ENCODE data around the gene CDH23. TPM values are rescaled to one million over a fixed set of nuclear protein-coding genes. Genes with fewer than 3 reads are reported as not detected.

CDH23 gene
- total and polyA plus RNA-seq, 2 of the 8 experiments (the other 6 are each of a cell fraction or from before 2014, with no cell fraction given): 1.9 to 4.9 TPM

- no peak overlapping the region for H3K9ac ChIP-seq (replicated peaks in 1 of 4; ENCODE audit: extremely low read depth in 1 of 4, low read depth in 3 of 4, low read length in 3 of 4)
- H3K4me3 ChIP-seq (ENCODE audit: extremely low read depth in 1 of 4, insufficient read depth in 2 of 4, low read depth in 3 of 4, low read length in 4 of 4): no peak overlapping the region
- no peaks in the 10 kb centered on the region for H3K4me1 ChIP-seq (replicated peaks in 1 of 4; ENCODE audit: control insufficient read depth in 3 of 4, insufficient read depth in 4 of 4, low read length in 3 of 4)
- H3K79me2 ChIP-seq (ENCODE audit: control insufficient read depth in 1 of 2, insufficient read depth in 2 of 2, low read length in 2 of 2): no peaks in the 10 kb centered on the region
- H2BK15ac ChIP-seq (ENCODE audit: low read length): no peak overlapping the region
- H3K27ac ChIP-seq (ENCODE audit: low read depth, low read length): no peak overlapping the region
- no peak overlapping the region for H3K23ac ChIP-seq (ENCODE audit: insufficient read length)
- H3K4ac ChIP-seq (replicated peaks; ENCODE audit: insufficient read length, low read depth, low read length): no peak overlapping the region
- H2BK20ac ChIP-seq (ENCODE audit: low read length): no peak overlapping the region
- no peak overlapping the region for H3K18ac ChIP-seq (ENCODE audit: extremely low read depth, low read length)
- H2BK5ac ChIP-seq (ENCODE audit: low read depth, low read length): no peak overlapping the region
- H3K14ac ChIP-seq (ENCODE audit: insufficient read length): no peak overlapping the region
- H3K79me1 ChIP-seq (ENCODE audit: low read depth, low read length): no peaks in the 10 kb centered on the region
- no peak overlapping the region for H2BK120ac ChIP-seq (replicated peaks; ENCODE audit: low read depth, low read length)
- H3K4me2 ChIP-seq (ENCODE audit: insufficient read depth in 1 of 2, low read depth in 2 of 2, low read length in 2 of 2): no peak overlapping the region
- no peak overlapping the region for H4K5ac ChIP-seq (ENCODE audit: insufficient read length, low read depth, low read length)
- POLR2A ChIA-PET (ENCODE audit: partially characterized antibody): no interaction called here
- CTCF ChIA-PET (ENCODE audit: partially characterized antibody): interaction anchor here (0.7 to 6.1 kb wide), 7 partner anchors 19 to 283 kb away, joined by 3 to 31 read pairs (median 4); no protein-coding TSS in a partner anchor
- no peaks in the 10 kb centered on the region for H3K23me2 ChIP-seq (ENCODE audit: low read depth, low read length)
- no peak overlapping the region for H2AFZ ChIP-seq (ENCODE audit: low read length)
- FAIRE-seq (no peak), DNase-seq (ENCODE audit: low read depth in 1 of 2, low spot score in 2 of 2) (no peak)
- H4K8ac ChIP-seq (ENCODE audit: extremely low read depth, insufficient read depth, low read length): no peak overlapping the region
- H4K91ac ChIP-seq (replicated peaks; ENCODE audit: insufficient read length, low read length): no peak overlapping the region
- H2BK12ac ChIP-seq (ENCODE audit: low read depth, low read length): no peak overlapping the region
- no peak overlapping the region for H3K56ac ChIP-seq (replicated peaks; ENCODE audit: insufficient read length, low read depth, low read length)
- H3K36me3 ChIP-seq (ENCODE audit: control insufficient read depth in 2 of 4, insufficient read depth in 4 of 4, low read length in 3 of 4): no peaks in the 10 kb centered on the region
- 74% methylated on average over 2 of the region's 2 CpGs; no CpG with 5 or more reads in 1 of the 2 experiments for WGBS, 2 experiments (ENCODE audit: extremely low coverage in 1 of 2, insufficient coverage in 1 of 2, insufficient read length in 1 of 2, insufficient replicate concordance in 2 of 2, low coverage in 1 of 2, low lambda C conversion rate in 2 of 2, missing lambda C conversion rate in 1 of 2)
- no peaks in the 10 kb centered on the region for H3K9me3 ChIP-seq (ENCODE audit: insufficient read depth in 2 of 2, low read depth in 1 of 2, low read length in 1 of 2)
- no peak overlapping the region for H2AK5ac ChIP-seq (ENCODE audit: low read depth, low read length)
- H3K27me3 ChIP-seq (replicated peaks in 1 of 4; ENCODE audit: control insufficient read depth in 3 of 4, extremely low read depth in 1 of 4, insufficient read depth in 3 of 4, low read length in 3 of 4): no peaks in the 10 kb centered on the region
- H4K20me1 ChIP-seq (replicated peaks in 1 of 2; ENCODE audit: control insufficient read depth in 1 of 2, insufficient read depth in 2 of 2, low read length in 2 of 2): no peaks in the 10 kb centered on the region
- no peak for TF ChIP-seq CBX5 (IDR thresholded peaks at IDR 0.05; ENCODE audit: low read depth, low read length)
- TF ChIP-seq TAF1 (IDR thresholded peaks at IDR 0.05; ENCODE audit: low read depth, low read length): no peak
- TF ChIP-seq CEBPB (IDR thresholded peaks at IDR 0.05; ENCODE audit: low read depth, low read length): no peak
- no peak for TF ChIP-seq POU5F1 (IDR thresholded peaks at IDR 0.05; ENCODE audit: low read depth, low read length)
- TF ChIP-seq CREB1 (IDR thresholded peaks at IDR 0.05): no peak
- no peak for TF ChIP-seq EGR1 (IDR thresholded peaks at IDR 0.05; ENCODE audit: borderline replicate concordance, low read depth, low read length)
- TF ChIP-seq JUND (IDR thresholded peaks at IDR 0.05; ENCODE audit: low read length): no peak
- TF ChIP-seq EZH2 (IDR thresholded peaks at IDR 0.05; ENCODE audit: low read depth, low read length, severe bottlenecking): no peak
- TF ChIP-seq RAD21 (IDR thresholded peaks at IDR 0.05 in 1 of 2, conservative IDR thresholded peaks at IDR 0.05 in 1 of 2; ENCODE audit: low read depth in 2 of 2, low read length in 2 of 2): no peak
- TF ChIP-seq HDAC2 (IDR thresholded peaks at IDR 0.05; ENCODE audit: borderline replicate concordance in 1 of 2, low read depth in 2 of 2, low read length in 2 of 2): no peak
- no peak for TF ChIP-seq SUZ12 (IDR thresholded peaks at IDR 0.05; ENCODE audit: low read length)
- no peak for TF ChIP-seq CHD1 (IDR thresholded peaks at IDR 0.05; ENCODE audit: low read depth, low read length)
- TF ChIP-seq SP2 (IDR thresholded peaks at IDR 0.05; ENCODE audit: low read length): no peak
- TF ChIP-seq SAP30 (IDR thresholded peaks at IDR 0.05; ENCODE audit: insufficient read depth, insufficient replicate concordance, low read length): no peak
- TF ChIP-seq BACH1 (IDR thresholded peaks at IDR 0.05; ENCODE audit: low read length): no peak
Observed at GRCh38 chr10:71455035-71455434, 58.3 kb downstream of the CDH23 start.
